ENCODE data around the gene HOXD1. TPM values are rescaled to one million over a fixed set of nuclear protein-coding genes. Genes with fewer than 3 reads are reported as not detected.

The HOXD1 gene
- total and polyA plus RNA-seq, 2 of the 4 experiments (the other 2 are of a cell fraction): not detected

DNA sequence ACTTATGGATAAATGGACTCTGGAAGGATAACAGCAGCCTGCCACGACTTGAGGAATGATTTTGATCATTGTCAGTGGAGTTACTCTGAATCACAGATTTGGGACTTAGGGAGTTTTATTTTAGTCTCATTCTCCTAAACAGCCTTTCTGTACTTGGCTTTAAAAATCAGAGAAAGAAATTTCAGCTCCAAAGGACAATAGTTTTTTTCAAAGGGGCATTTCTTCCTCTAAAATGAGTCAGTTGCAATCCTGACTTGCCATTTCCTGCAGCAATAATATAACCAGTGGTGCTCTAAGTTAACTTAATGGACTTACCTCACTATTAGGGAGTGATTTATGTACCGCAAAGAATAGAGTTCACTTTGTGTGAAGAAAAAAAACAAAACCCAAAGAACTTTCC, 45.7 kb downstream of the HOXD1 start:
- Histone ChIP-seq H3K18ac (ENCODE audit: low read depth, low read length) (no peak overlapping the region), H3K4ac (ENCODE audit: low read depth, low read length) (no peak overlapping the region), H4K5ac (ENCODE audit: low read depth, low read length) (no peak overlapping the region), H2AFZ (replicated peaks; ENCODE audit: low read length, poor library complexity) (no peak overlapping the region), H3K9ac (ENCODE audit: low read depth, low read length) (no peak overlapping the region), H3K27ac (ENCODE audit: insufficient read depth, low read length) (no peak overlapping the region), H2BK5ac (ENCODE audit: low read depth, low read length, poor library complexity, severe bottlenecking) (no peak overlapping the region), H2BK15ac (ENCODE audit: low read depth, low read length) (no peak overlapping the region), H3K36me3 (ENCODE audit: control insufficient read depth, insufficient read depth, low read length) (no peaks in the 10 kb centered on the region), H4K91ac (ENCODE audit: insufficient read depth, low read depth, low read length) (no peak overlapping the region), H2BK20ac (ENCODE audit: low read depth, low read length) (no peak overlapping the region), H3K14ac (replicated peaks; ENCODE audit: low read depth, low read length) (no peak overlapping the region), H3K4me2 (ENCODE audit: low read depth, low read length) (no peak overlapping the region), H3K9me1 (ENCODE audit: insufficient read depth, low read length) (no peaks in the 10 kb centered on the region), H2AK5ac (ENCODE audit: low read depth, low read length) (no peak overlapping the region), H4K20me1 (ENCODE audit: insufficient read depth, low read length) (no peaks in the 10 kb centered on the region), H4K8ac (ENCODE audit: low read depth in 2 of 2, low read length in 2 of 2) (no peak overlapping the region), H3K23ac (ENCODE audit: low read depth, low read length) (no peak overlapping the region), H2AK9ac (replicated peaks; ENCODE audit: low read depth, low read length, poor library complexity) (no peak overlapping the region), H3K4me3 (ENCODE audit: insufficient read depth, low read depth, low read length) (no peak overlapping the region), H2BK120ac (ENCODE audit: low read depth, low read length) (no peak overlapping the region), H3K4me1 (ENCODE audit: control insufficient read depth, insufficient read depth, low read length) (no peaks in the 10 kb centered on the region), H3K56ac (ENCODE audit: extremely low read depth, insufficient read depth, low read length) (no peak overlapping the region), H3K79me1 (ENCODE audit: low read depth in 1 of 2, low read length in 2 of 2) (no peaks in the 10 kb centered on the region), H3K27me3 (ENCODE audit: control insufficient read depth, insufficient read depth, low read length) (peaks cover 3% of the 10 kb centered on the region; the same call in 1 of the 2 replicates), H3K9me3 (ENCODE audit: control insufficient read depth, insufficient read depth, low read length) (no peaks in the 10 kb centered on the region)
- BruUV-seq (replicated peaks): no TSS peak
- ChIA-PET POLR2A (ENCODE audit: unreplicated experiment) (no interaction called here), CTCF (interaction anchor here (0.6 kb wide), 2 partner anchors 9 to 39 kb away, joined by 3 to 8 read pairs; no protein-coding TSS in a partner anchor)
- in situ Hi-C loops (cut with MboI; ENCODE audit: low sequenced_read_pairs) (no loop called here), dilution Hi-C loops (cut with HindIII; ENCODE audit: low sequenced_read_pairs, unreplicated experiment) (no loop called here), intact Hi-C loops (cut with micrococcal nuclease) (no loop called here)
- ATAC-seq (ENCODE audit: low read depth) (no peak), DNase-seq (no peak)
- WGBS, 2 experiments (ENCODE audit: extremely low coverage in 2 of 2, insufficient read length in 1 of 2): no CpG with 5 or more reads among the region's 2 CpGs
- TF ChIP-seq BHLHE40 (IDR thresholded peaks at IDR 0.05; ENCODE audit: low read depth, low read length): no peak
- no peak for TF ChIP-seq RFX5 (IDR thresholded peaks at IDR 0.05; ENCODE audit: low read depth, low read length)
- TF ChIP-seq MAZ (IDR thresholded peaks at IDR 0.05; ENCODE audit: borderline replicate concordance, low read depth, low read length): no peak
- TF ChIP-seq FOS (IDR thresholded peaks at IDR 0.05; ENCODE audit: low read depth, low read length): no peak
- TF ChIP-seq CEBPB (IDR thresholded peaks at IDR 0.05; ENCODE audit: low read depth, low read length): no peak
- no peak for TF ChIP-seq SMC3 (IDR thresholded peaks at IDR 0.05; ENCODE audit: low read depth, low read length)
- no peak for TF ChIP-seq MXI1 (IDR thresholded peaks at IDR 0.05; ENCODE audit: borderline replicate concordance, low read depth, low read length)
- no peak for TF ChIP-seq POLR2A (IDR thresholded peaks at IDR 0.05; ENCODE audit: low read depth, low read length)

All from IMR-90 (cell line).